SK-N-SH treated with all-trans-retinoic acid at 6 μM for 48 hours (cell line): Measurements from ENCODE around the gene PCDHGA9.

Experiments
- CSRNP3 ChIP-seq: fragments of 250-450 bp; sonication (Bioruptor Pico); IDR thresholded peaks from 2 replicates; pipeline ENCODE4 v1.5.1; 2021; ENCODE audit warnings: mild to moderate bottlenecking, moderate library complexity
- OSR1 ChIP-seq: fragments of 250-450 bp; sonication (Bioruptor Pico); IDR thresholded peaks from 2 replicates; pipeline ENCODE4 v1.8.0; 2022; ENCODE audit warnings: moderate library complexity, mild to moderate bottlenecking, inconsistent platforms
- PATZ1 ChIP-seq: fragments of 250-450 bp; sonication (Bioruptor Pico); IDR thresholded peaks from 2 replicates; pipeline ENCODE4 v1.8.0; 2020; ENCODE audit warnings: mild to moderate bottlenecking, moderate library complexity, borderline replicate concordance
- POU6F1 ChIP-seq: fragments of 250-450 bp; sonication (Bioruptor Pico); IDR thresholded peaks from 2 replicates; pipeline ENCODE4 v1.8.0; 2021; ENCODE audit warnings: low read depth, mild to moderate bottlenecking, moderate library complexity, borderline replicate concordance
- RARB ChIP-seq: fragments of 250-450 bp; sonication (Bioruptor Pico); IDR thresholded peaks from 2 replicates; pipeline ENCODE4 v1.8.0; 2021; ENCODE audit warnings: mild to moderate bottlenecking, moderate library complexity
- SNAI2 ChIP-seq: fragments of 250-450 bp; sonication (Bioruptor Pico); IDR thresholded peaks from 2 replicates; pipeline ENCODE4 v1.5.0; 2020; ENCODE audit warnings: mild to moderate bottlenecking, moderate library complexity
- TOX ChIP-seq: fragments of 250-450 bp; sonication (Bioruptor Pico); IDR thresholded peaks from 2 replicates; pipeline ENCODE4 v1.8.0; 2021; ENCODE audit warnings: mild to moderate bottlenecking, moderate library complexity, borderline replicate concordance
- ZC3H10 ChIP-seq: fragments of 250-450 bp; sonication (Bioruptor Pico); IDR thresholded peaks from 2 replicates; pipeline ENCODE4 v1.5.1; 2021; ENCODE audit warnings: mild to moderate bottlenecking, moderate library complexity
- ZFP3 ChIP-seq: fragments of 250-450 bp; sonication (Bioruptor Pico); IDR thresholded peaks from 2 replicates; pipeline ENCODE4 v1.5.0; 2020; ENCODE audit warnings: mild to moderate bottlenecking, moderate library complexity
- ZFP30 ChIP-seq: fragments of 450-650 bp; formaldehyde crosslinking; IDR thresholded peaks from 2 replicates; pipeline ENCODE4 v1.5.0; 2022; ENCODE audit warnings: mild to moderate bottlenecking, moderate library complexity
- ZNF565 ChIP-seq: fragments of 450-650 bp; formaldehyde crosslinking; conservative IDR thresholded peaks from 2 replicates; pipeline ENCODE4 v1.5.0; 2020; ENCODE audit warnings: low read depth, mild to moderate bottlenecking, moderate library complexity
- ZNF70 ChIP-seq: fragments of 450-650 bp; formaldehyde crosslinking; IDR thresholded peaks from 2 replicates; pipeline ENCODE4 v1.5.0; 2020; ENCODE audit warnings: mild to moderate bottlenecking, moderate library complexity
- TF ChIP-seq, protein P1 (sequence below): fragments of 250-450 bp; sonication (Bioruptor Pico); IDR thresholded peaks from 2 replicates; pipeline ENCODE4 v1.5.1; 2020; ENCODE audit warnings: low read depth, mild to moderate bottlenecking, moderate library complexity
- TF ChIP-seq, protein P2 (sequence below): fragments of 250-450 bp; sonication (Bioruptor Pico); IDR thresholded peaks from 2 replicates; pipeline ENCODE4 v1.5.0; 2020; ENCODE audit warnings: mild to moderate bottlenecking, moderate library complexity

GRCh38 chr5:141383345-141383744 lies 19.2 kb upstream of the PCDHGA9 start:
- no peak for TF ChIP-seq ZC3H10 (CRISPR knock-in tag)
- no peak for TF ChIP-seq ZFP30 (CRISPR knock-in tag)
- no peak for TF ChIP-seq ZFP3 (CRISPR knock-in tag)
- TF ChIP-seq RARB = no peak
- no peak for TF ChIP-seq PATZ1 (CRISPR knock-in tag)
- TF ChIP-seq TOX = no peak
- TF ChIP-seq, protein P1, sequence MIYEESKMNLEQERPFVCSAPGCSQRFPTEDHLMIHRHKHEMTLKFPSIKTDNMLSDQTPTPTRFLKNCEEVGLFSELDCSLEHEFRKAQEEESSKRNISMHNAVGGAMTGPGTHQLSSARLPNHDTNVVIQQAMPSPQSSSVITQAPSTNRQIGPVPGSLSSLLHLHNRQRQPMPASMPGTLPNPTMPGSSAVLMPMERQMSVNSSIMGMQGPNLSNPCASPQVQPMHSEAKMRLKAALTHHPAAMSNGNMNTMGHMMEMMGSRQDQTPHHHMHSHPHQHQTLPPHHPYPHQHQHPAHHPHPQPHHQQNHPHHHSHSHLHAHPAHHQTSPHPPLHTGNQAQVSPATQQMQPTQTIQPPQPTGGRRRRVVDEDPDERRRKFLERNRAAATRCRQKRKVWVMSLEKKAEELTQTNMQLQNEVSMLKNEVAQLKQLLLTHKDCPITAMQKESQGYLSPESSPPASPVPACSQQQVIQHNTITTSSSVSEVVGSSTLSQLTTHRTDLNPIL = no peak
- no peak for TF ChIP-seq OSR1 (CRISPR knock-in tag)
- no peak for TF ChIP-seq ZNF70
- TF ChIP-seq, protein P2, sequence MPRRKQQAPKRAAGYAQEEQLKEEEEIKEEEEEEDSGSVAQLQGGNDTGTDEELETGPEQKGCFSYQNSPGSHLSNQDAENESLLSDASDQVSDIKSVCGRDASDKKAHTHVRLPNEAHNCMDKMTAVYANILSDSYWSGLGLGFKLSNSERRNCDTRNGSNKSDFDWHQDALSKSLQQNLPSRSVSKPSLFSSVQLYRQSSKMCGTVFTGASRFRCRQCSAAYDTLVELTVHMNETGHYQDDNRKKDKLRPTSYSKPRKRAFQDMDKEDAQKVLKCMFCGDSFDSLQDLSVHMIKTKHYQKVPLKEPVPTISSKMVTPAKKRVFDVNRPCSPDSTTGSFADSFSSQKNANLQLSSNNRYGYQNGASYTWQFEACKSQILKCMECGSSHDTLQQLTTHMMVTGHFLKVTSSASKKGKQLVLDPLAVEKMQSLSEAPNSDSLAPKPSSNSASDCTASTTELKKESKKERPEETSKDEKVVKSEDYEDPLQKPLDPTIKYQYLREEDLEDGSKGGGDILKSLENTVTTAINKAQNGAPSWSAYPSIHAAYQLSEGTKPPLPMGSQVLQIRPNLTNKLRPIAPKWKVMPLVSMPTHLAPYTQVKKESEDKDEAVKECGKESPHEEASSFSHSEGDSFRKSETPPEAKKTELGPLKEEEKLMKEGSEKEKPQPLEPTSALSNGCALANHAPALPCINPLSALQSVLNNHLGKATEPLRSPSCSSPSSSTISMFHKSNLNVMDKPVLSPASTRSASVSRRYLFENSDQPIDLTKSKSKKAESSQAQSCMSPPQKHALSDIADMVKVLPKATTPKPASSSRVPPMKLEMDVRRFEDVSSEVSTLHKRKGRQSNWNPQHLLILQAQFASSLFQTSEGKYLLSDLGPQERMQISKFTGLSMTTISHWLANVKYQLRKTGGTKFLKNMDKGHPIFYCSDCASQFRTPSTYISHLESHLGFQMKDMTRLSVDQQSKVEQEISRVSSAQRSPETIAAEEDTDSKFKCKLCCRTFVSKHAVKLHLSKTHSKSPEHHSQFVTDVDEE (CRISPR knock-in tag) = no peak
- no peak for TF ChIP-seq POU6F1 (CRISPR knock-in tag)
- no peak for TF ChIP-seq SNAI2 (CRISPR knock-in tag)
- no peak for TF ChIP-seq CSRNP3 (CRISPR knock-in tag)
- TF ChIP-seq ZNF565 (CRISPR knock-in tag) = no peak
